ENCODE data around the gene GASK1B.

GASK1B gene

DNA sequence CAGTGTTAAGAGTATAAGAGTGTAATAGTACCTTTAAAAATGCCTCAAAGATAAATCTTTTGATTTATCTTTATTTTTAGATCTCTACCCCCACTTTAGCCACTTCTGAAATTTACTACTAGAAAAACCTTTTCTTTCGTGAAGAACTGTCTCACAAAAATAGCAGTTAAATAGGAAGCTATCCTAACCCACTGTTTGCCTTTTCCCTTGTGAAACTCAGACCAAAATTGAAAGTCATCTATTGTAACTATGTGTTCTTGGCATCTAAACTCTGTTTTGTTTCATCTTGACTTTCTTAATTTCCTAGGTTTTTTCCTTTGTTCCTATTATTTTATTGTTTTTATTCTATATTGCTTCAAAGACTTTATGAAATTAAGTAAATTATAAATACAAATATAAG, 29.7 kb upstream of the GASK1B start:
- H3K4me3 ChIP-seq (ENCODE audit: low read depth, low read length), result no peak overlapping the region
- H3K27ac ChIP-seq (ENCODE audit: low read depth, low read length), result no peak overlapping the region
- H3K27me3 ChIP-seq (ENCODE audit: control insufficient read depth, insufficient read depth, low read length), result no peaks in the 10 kb centered on the region

DNA sequence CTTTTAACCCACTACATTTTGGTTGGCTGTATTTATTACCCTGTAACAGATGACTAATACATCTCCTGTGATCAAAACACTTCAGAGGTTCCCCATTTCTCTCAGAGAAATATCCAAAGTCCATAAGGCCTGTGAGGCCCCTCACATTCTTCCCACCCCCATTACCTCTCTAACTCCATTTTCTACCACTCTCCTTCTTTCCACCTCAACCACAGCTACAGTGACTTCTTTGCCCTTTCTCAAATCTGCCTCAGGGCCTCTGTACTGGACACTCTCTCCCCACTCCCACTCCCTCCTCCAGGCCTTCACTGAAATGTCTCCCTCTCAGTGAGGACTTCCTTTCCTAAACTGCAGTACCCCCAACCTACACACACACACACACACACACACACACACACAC, 29.1 kb upstream of the GASK1B start:
- H3K9ac ChIP-seq (ENCODE audit: low read length), result no peak overlapping the region
- no peak overlapping the region for H3K27ac ChIP-seq (ENCODE audit: low read depth, low read length)

More for the DNA sequence above, 29.7 kb upstream of the GASK1B start:
- no peaks in the 10 kb centered on the region for H3K36me3 ChIP-seq (ENCODE audit: control insufficient read depth, insufficient read depth, low read length)
- H3K9me3 ChIP-seq (ENCODE audit: control insufficient read depth, insufficient read depth, low read depth, low read length), result no peaks in the 10 kb centered on the region
- H3K4me1 ChIP-seq (ENCODE audit: control insufficient read depth, insufficient read depth, low read length), result no peaks in the 10 kb centered on the region
- no peak overlapping the region for H3K9ac ChIP-seq (ENCODE audit: low read length)

DNA sequence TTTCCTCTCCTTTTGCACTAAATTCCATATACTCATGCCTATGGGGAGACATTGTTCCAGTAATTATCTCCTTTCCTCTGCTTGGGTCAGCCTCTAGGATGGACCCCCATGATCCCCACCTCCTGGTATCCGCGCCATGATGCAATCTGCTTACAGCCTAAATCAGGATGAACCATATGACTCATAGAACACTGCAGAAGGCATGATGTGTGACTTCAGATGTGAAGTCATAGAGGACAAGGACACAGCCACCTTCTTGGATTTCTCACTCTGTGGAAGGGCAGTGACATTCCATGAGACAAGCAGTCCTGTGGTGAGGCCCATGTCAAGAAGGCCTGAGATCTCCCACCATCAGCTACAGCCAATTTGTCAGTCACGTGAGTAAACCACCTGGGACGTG, 28.5 kb upstream of the GASK1B start:
- no peaks in the 10 kb centered on the region for H3K27me3 ChIP-seq (ENCODE audit: control insufficient read depth, insufficient read depth, low read length)
- no peaks in the 10 kb centered on the region for H3K9me3 ChIP-seq (ENCODE audit: control insufficient read depth, insufficient read depth, low read depth, low read length)
- H3K27ac ChIP-seq (ENCODE audit: low read depth, low read length), result no peak overlapping the region

More for the DNA sequence above, 29.1 kb upstream of the GASK1B start:
- Histone ChIP-seq H3K9me3 (ENCODE audit: control insufficient read depth, insufficient read depth, low read depth, low read length) (no peaks in the 10 kb centered on the region), H3K4me1 (ENCODE audit: control insufficient read depth, insufficient read depth, low read length) (no peaks in the 10 kb centered on the region), H3K27me3 (ENCODE audit: control insufficient read depth, insufficient read depth, low read length) (no peaks in the 10 kb centered on the region), H3K36me3 (ENCODE audit: control insufficient read depth, insufficient read depth, low read length) (no peaks in the 10 kb centered on the region), H3K4me3 (ENCODE audit: low read depth, low read length) (no peak overlapping the region)

DNA sequence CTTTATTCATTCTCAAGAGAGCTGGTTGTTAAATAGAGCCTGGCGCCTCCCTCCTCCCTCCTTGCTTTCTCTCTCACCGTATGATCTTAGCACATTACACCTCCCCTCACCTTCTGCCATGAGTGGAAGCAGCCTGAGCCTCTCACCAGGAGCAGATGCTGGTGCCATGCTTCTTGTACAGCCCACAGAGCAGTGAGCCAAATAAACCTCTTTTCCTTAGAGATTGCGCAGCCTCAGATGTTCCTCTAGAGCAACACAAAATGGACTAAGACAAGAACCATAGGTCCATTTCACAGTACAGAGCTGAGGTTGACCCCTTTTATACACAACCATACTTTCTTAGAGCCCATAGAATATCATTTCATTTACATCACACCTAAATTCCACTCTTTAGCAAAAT, 27.4 kb upstream of the GASK1B start:
- Histone ChIP-seq H3K27me3 (ENCODE audit: control insufficient read depth, insufficient read depth, low read length) (no peaks in the 10 kb centered on the region), H3K9me3 (ENCODE audit: control insufficient read depth, insufficient read depth, low read depth, low read length) (no peaks in the 10 kb centered on the region), H3K9ac (ENCODE audit: low read length) (no peak overlapping the region), H3K27ac (ENCODE audit: low read depth, low read length) (no peak overlapping the region), H3K36me3 (ENCODE audit: control insufficient read depth, insufficient read depth, low read length) (no peaks in the 10 kb centered on the region), H3K4me3 (ENCODE audit: low read depth, low read length) (no peak overlapping the region), H3K4me1 (ENCODE audit: control insufficient read depth, insufficient read depth, low read length) (no peaks in the 10 kb centered on the region)

More for the DNA sequence above, 28.5 kb upstream of the GASK1B start:
- H3K9ac ChIP-seq (ENCODE audit: low read length), result no peak overlapping the region
- no peaks in the 10 kb centered on the region for H3K4me1 ChIP-seq (ENCODE audit: control insufficient read depth, insufficient read depth, low read length)
- no peak overlapping the region for H3K4me3 ChIP-seq (ENCODE audit: low read depth, low read length)
- no peaks in the 10 kb centered on the region for H3K36me3 ChIP-seq (ENCODE audit: control insufficient read depth, insufficient read depth, low read length)

DNA sequence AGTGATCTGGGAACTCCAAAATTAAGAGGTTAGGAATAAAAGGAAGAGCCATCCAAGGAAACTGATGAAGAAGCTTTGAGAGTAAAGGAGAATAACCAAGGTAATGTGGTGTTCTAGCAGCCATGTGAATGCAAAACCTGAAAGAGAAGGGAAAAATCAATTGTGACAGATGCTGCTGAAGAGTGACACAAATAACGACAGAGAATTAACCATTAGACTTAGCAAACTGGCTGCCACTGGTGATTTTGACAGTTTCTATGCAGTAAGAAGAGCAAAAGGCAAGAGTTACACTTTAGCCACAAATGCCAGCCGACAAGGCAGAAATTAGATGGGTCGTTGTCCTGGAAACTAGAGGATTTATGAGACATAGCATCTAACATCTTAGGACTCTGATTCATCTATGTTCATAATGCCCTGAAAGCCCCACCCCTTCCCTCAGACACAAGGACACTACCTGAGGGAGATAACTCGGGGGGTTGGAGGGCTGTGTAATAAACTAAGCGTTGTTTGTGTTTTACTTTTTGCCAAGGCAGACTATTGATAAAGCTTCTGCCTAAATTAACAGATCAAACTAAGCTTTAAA, 24.5 kb upstream of the GASK1B start:
- H3K27ac ChIP-seq (ENCODE audit: low read depth, low read length), result no peak overlapping the region
- no peak overlapping the region for H3K9ac ChIP-seq (ENCODE audit: low read length)
- H3K4me3 ChIP-seq (ENCODE audit: low read depth, low read length), result no peak overlapping the region
- H3K36me3 ChIP-seq (ENCODE audit: control insufficient read depth, insufficient read depth, low read length), result no peaks in the 10 kb centered on the region
- H3K9me3 ChIP-seq (ENCODE audit: control insufficient read depth, insufficient read depth, low read depth, low read length), result no peaks in the 10 kb centered on the region
- H3K27me3 ChIP-seq (ENCODE audit: control insufficient read depth, insufficient read depth, low read length), result no peaks in the 10 kb centered on the region
- H3K4me1 ChIP-seq (ENCODE audit: control insufficient read depth, insufficient read depth, low read length), result no peaks in the 10 kb centered on the region

DNA sequence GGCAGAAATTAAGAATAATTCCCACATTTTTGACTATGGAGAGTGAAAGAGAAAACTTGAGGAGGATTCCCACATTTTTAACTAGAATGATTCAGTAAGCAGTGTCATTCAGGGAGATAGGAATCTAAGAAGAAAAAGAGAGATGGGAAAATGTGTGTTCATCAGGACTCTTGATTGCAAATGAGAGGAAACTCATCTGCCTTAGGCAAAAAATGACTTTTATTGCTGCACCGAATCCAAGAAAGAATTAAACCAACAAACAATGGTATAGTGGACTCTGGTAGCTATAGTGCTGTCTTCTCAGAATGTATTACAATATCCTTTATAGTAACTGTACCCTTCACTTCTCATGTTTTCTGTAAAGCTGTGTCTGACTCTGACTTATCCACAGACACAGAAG, 22.5 kb upstream of the GASK1B start:
- Histone ChIP-seq H3K4me3 (ENCODE audit: low read depth, low read length) (no peak overlapping the region), H3K27ac (ENCODE audit: low read depth, low read length) (no peak overlapping the region), H3K9ac (ENCODE audit: low read length) (no peak overlapping the region), H3K9me3 (ENCODE audit: control insufficient read depth, insufficient read depth, low read depth, low read length) (no peaks in the 10 kb centered on the region), H3K4me1 (ENCODE audit: control insufficient read depth, insufficient read depth, low read length) (no peaks in the 10 kb centered on the region), H3K27me3 (ENCODE audit: control insufficient read depth, insufficient read depth, low read length) (no peaks in the 10 kb centered on the region), H3K36me3 (ENCODE audit: control insufficient read depth, insufficient read depth, low read length) (no peaks in the 10 kb centered on the region)

DNA sequence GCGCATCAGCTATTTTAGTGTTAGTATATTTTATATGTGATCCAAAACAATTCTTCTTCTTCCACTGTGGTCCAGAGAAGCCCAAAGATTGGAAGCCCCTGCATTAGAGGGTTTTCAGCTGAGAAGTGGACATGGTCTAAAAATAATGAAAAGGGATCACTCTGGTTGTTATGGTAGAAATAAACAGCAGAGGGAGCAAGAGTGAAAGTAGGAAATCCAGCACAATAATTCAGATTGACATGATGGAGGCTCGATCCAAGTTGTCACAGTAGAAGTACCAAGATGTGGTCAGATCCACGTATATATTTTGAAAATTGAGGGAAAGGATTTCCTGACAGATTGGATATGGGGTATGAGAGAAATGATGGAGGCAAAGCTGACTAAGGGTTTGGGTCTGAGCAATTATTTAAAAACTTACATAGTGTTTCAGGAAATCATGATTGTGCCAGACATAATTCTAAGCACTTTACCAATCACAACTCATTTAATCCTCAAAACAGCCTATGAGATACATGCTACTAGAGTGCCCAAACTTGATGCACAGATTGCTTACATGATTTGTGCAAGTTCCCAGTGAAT, 20.4 kb upstream of the GASK1B start:
- H3K27ac ChIP-seq (ENCODE audit: low read depth, low read length), result no peak overlapping the region
- no peak overlapping the region for H3K4me3 ChIP-seq (ENCODE audit: low read depth, low read length)
- H3K4me1 ChIP-seq (ENCODE audit: control insufficient read depth, insufficient read depth, low read length), result no peaks in the 10 kb centered on the region
- H3K27me3 ChIP-seq (ENCODE audit: control insufficient read depth, insufficient read depth, low read length), result no peaks in the 10 kb centered on the region
- H3K9me3 ChIP-seq (ENCODE audit: control insufficient read depth, insufficient read depth, low read depth, low read length), result no peaks in the 10 kb centered on the region
- H3K36me3 ChIP-seq (ENCODE audit: control insufficient read depth, insufficient read depth, low read length), result no peaks in the 10 kb centered on the region
- no peak overlapping the region for H3K9ac ChIP-seq (ENCODE audit: low read length)

DNA sequence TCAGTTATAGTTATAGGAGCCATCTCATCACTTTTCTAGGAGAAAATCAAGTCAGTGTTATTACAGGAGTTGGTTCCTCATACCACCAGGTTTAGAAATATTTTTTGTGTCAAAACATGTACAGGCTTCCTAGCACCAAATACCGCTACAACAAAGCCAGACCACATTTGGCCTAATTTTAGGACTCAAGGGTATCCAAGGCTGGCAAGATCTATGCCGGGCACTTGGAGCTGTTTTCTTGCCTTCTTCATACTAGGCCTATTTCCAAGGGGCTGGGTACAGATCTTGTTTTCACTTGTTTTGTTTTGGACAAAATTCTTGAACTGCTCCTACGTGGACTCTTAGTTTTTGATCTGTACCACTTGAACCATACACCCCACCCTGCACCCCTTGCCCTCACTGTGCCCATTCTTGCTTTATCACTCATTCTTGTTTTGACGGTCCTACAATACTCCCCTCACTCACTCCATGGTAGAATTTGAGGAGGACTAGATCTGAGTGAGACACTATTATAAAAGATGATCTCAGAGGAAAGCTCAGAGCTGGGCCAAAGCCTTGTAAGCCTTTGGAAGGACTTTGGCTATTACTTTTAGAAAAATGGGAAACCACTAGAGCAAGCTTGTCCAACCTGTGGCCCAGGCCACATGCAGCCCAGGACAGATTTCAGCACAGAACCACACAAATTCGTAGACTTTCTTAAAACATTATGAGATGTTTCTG, 19.8 kb upstream of the GASK1B start:
- Histone ChIP-seq H3K27me3 (ENCODE audit: control insufficient read depth, insufficient read depth, low read length) (no peaks in the 10 kb centered on the region), H3K36me3 (ENCODE audit: control insufficient read depth, insufficient read depth, low read length) (no peaks in the 10 kb centered on the region), H3K4me3 (ENCODE audit: low read depth, low read length) (no peak overlapping the region), H3K27ac (ENCODE audit: low read depth, low read length) (no peak overlapping the region), H3K9me3 (ENCODE audit: control insufficient read depth, insufficient read depth, low read depth, low read length) (no peaks in the 10 kb centered on the region), H3K4me1 (ENCODE audit: control insufficient read depth, insufficient read depth, low read length) (no peaks in the 10 kb centered on the region), H3K9ac (ENCODE audit: low read length) (no peak overlapping the region)

DNA sequence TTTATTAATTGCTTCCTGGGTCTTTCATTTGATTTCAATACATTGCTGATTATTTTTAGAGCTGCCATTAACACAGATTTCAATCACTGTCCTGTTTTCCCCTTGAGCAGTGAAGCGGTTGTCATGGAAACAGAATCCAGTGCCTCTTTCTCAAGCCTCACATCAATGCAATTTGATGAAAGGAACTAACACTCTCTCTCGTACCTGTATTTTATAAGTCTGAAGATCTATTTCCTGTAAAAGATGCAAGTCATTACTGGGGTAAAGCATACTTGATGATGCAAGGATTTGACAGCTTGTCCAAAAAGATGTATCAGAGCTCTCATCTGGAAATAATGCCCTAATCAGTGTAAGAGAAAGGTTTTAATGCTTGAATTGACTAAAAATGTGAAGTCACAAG, 17.9 kb upstream of the GASK1B start:
- H3K27ac ChIP-seq (ENCODE audit: low read depth, low read length), result no peak overlapping the region
- no peaks in the 10 kb centered on the region for H3K9me3 ChIP-seq (ENCODE audit: control insufficient read depth, insufficient read depth, low read depth, low read length)
- no peaks in the 10 kb centered on the region for H3K27me3 ChIP-seq (ENCODE audit: control insufficient read depth, insufficient read depth, low read length)
- H3K36me3 ChIP-seq (ENCODE audit: control insufficient read depth, insufficient read depth, low read length), result no peaks in the 10 kb centered on the region
- H3K9ac ChIP-seq (ENCODE audit: low read length), result no peak overlapping the region
- H3K4me3 ChIP-seq (ENCODE audit: low read depth, low read length), result no peak overlapping the region
- no peaks in the 10 kb centered on the region for H3K4me1 ChIP-seq (ENCODE audit: control insufficient read depth, insufficient read depth, low read length)

DNA sequence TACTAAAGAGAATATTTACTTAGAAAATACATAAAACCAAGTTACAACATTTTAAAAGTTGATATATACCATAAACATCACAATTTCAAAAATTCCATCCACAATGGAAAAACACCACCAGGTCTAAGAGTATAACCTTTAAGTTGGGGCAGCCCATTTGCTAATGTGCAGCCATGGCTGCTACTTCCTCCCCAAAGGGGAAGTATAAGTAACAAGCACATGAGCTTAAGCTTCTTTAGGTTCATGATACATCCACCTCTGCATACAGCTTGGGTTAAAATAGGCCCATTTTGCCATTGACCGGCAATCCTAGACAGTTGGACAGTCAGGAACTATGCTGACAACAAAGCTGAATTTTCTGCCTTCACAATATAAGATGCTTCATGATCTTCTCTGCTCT, 16.6 kb upstream of the GASK1B start:
- Histone ChIP-seq H3K9me3 (ENCODE audit: control insufficient read depth, insufficient read depth, low read depth, low read length) (no peaks in the 10 kb centered on the region), H3K36me3 (ENCODE audit: control insufficient read depth, insufficient read depth, low read length) (no peaks in the 10 kb centered on the region), H3K4me1 (ENCODE audit: control insufficient read depth, insufficient read depth, low read length) (no peaks in the 10 kb centered on the region)

DNA sequence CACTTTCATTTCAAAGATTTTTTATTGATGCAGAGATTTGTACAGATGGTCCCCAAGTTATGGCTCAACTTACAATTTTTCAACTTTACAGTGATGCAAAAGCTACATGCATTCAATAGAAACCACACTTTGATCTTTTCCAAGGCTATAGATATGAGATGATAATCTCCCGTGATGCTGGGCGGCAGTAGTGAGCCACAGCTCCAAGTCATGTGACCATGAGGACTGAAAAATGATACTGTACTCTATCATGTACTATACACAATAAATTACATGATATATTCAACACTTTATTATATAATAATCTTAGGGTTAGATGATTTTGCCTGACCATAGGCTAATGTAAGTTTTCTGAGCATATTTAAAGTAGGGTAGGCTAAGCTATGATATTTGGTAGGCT, 14.0 kb upstream of the GASK1B start:
- Histone ChIP-seq H3K9ac (ENCODE audit: low read length) (no peak overlapping the region), H3K4me1 (ENCODE audit: control insufficient read depth, insufficient read depth, low read length) (no peaks in the 10 kb centered on the region), H3K36me3 (ENCODE audit: control insufficient read depth, insufficient read depth, low read length) (no peaks in the 10 kb centered on the region), H3K9me3 (ENCODE audit: control insufficient read depth, insufficient read depth, low read depth, low read length) (no peaks in the 10 kb centered on the region), H3K27ac (ENCODE audit: low read depth, low read length) (no peak overlapping the region), H3K4me3 (ENCODE audit: low read depth, low read length) (no peak overlapping the region), H3K27me3 (ENCODE audit: control insufficient read depth, insufficient read depth, low read length) (no peaks in the 10 kb centered on the region)

More for the DNA sequence above, 16.6 kb upstream of the GASK1B start:
- H3K9ac ChIP-seq (ENCODE audit: low read length), result no peak overlapping the region
- H3K4me3 ChIP-seq (ENCODE audit: low read depth, low read length), result no peak overlapping the region
- no peak overlapping the region for H3K27ac ChIP-seq (ENCODE audit: low read depth, low read length)
- no peaks in the 10 kb centered on the region for H3K27me3 ChIP-seq (ENCODE audit: control insufficient read depth, insufficient read depth, low read length)

All from HUES6 (cell line).